Measurements from ENCODE around the gene LITAFD.
"Not testable (repeated sequence)": the region's sequence is repeated elsewhere in the genome, so short reads cannot be mapped to it uniquely, and the experiment has no call there.

The LITAFD gene

GRCh38 chr16:8882041-8882617, at the start of gene LITAFD:
LITAFD (plus strand) TSS chr16:8882351; CDS start chr16:8884356, 2,005 bp downstream.
- DNase-seq, result no peak

GRCh38 chr16:8832717-8833105, 49.4 kb upstream of the LITAFD start:
- DNase-seq, result no peak

GRCh38 chr16:8836797-8837196, 45.4 kb upstream of the LITAFD start:
- DNase-seq, result not testable (repeated sequence)

- DNase-seq, result not testable (repeated sequence)
These were observed 44.6 kb upstream of the LITAFD start for GRCh38 chr16:8837594-8837993.

GRCh38 chr16:8842016-8842415, 40.1 kb upstream of the LITAFD start:
- DNase-seq, result not testable (repeated sequence)

- DNase-seq, result not testable (repeated sequence)
These were observed 38.9 kb upstream of the LITAFD start for GRCh38 chr16:8843296-8843695.

GRCh38 chr16:8845699-8846298, 36.4 kb upstream of the LITAFD start:
- no peak for DNase-seq

- DNase-seq, result no peak
These were observed 35.7 kb upstream of the LITAFD start for GRCh38 chr16:8846401-8846932.

- DNase-seq, result no peak
These were observed 35.0 kb upstream of the LITAFD start for GRCh38 chr16:8847145-8847544.

- no peak for DNase-seq
These were observed 34.5 kb upstream of the LITAFD start for GRCh38 chr16:8847623-8848022.

- no peak for DNase-seq
These were observed 33.8 kb upstream of the LITAFD start for GRCh38 chr16:8848231-8848938.

GRCh38 chr16:8848939-8849391, 33.2 kb upstream of the LITAFD start:
- no peak for DNase-seq

GRCh38 chr16:8849411-8850011, 32.6 kb upstream of the LITAFD start:
- DNase-seq, result no peak

- DNase-seq, result no peak
These were observed 31.8 kb upstream of the LITAFD start for GRCh38 chr16:8850279-8850885.

- DNase-seq, result no peak
These were observed 30.3 kb upstream of the LITAFD start for GRCh38 chr16:8851761-8852403.

GRCh38 chr16:8852534-8852933, 29.6 kb upstream of the LITAFD start:
- DNase-seq, result no peak

GRCh38 chr16:8853150-8853549, 29.0 kb upstream of the LITAFD start:
- DNase-seq, result no peak

- DNase-seq, result no peak
These were observed 28.5 kb upstream of the LITAFD start for GRCh38 chr16:8853611-8854010.

GRCh38 chr16:8854298-8854948, 27.7 kb upstream of the LITAFD start:
- no peak for DNase-seq

- no peak for DNase-seq
These were observed 26.9 kb upstream of the LITAFD start for GRCh38 chr16:8855051-8855786.

GRCh38 chr16:8855972-8856371, 26.2 kb upstream of the LITAFD start:
- no peak for DNase-seq

Measured in stimulated activated naive CD4-positive, alpha-beta T cell treated with Interleukin-2 at 50 U/mL for 16 hours (primary cell).